Measurements from ENCODE around the gene DERA.

GRCh38 chr12:16076557-16076956 is 165.4 kb downstream of the DERA start:
- TF ChIP-seq CTCF (IDR thresholded peaks at IDR 0.05; ENCODE audit: low read length) (peak; percentile 59), EZH2 (optimal IDR thresholded peaks at IDR 0.05; ENCODE audit: low read depth, low read length) (no peak), EZH2phosphoT487 (IDR thresholded peaks at IDR 0.05; ENCODE audit: low read length) (no peak)

All from MM.1S (cell line).